ENCODE results near the gene NELFA. TPM values are rescaled to one million over a fixed set of nuclear protein-coding genes. Genes with fewer than 3 reads are reported as not detected.

The NELFA gene
- total and polyA plus RNA-seq, 4 donors: 7.1 to 11.8 (median 9.3) TPM

DNA sequence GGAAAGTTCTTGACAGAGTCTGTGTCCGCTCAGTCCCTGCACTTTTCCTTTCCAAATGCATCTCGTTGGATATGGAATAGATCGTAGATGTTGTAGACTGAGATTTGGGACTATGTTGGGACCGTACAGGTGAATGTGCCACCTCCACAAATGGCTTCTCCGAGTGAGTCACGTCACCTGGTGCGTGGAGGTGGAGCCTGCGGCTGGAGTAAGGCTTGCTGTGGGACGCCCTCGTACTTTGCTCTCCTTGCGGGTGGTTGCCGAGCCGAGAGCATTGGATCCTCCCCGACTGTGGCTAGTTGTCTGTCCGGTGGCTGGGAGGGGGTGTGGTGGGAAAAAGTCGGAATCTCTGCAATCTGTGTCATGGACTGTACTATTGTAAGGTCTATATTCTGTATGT is 60.5 kb downstream of the NELFA start:
- Histone ChIP-seq H3K27me3 (ENCODE audit: control insufficient read depth in 4 of 4, insufficient read depth in 4 of 4, low read length in 3 of 4) (no peaks in the 10 kb centered on the region), H3K27ac (ENCODE audit: low read depth in 1 of 2, low read length in 2 of 2) (no peak overlapping the region), H3K4me1 (ENCODE audit: control insufficient read depth in 4 of 4, insufficient read depth in 4 of 4, low read length in 3 of 4) (no peaks in the 10 kb centered on the region), H3K9ac (ENCODE audit: low read depth in 1 of 2, low read length in 2 of 2) (no peak overlapping the region), H3K4me3 (ENCODE audit: low read depth in 1 of 3, low read length in 3 of 3) (no peak overlapping the region), H3K36me3 (ENCODE audit: control insufficient read depth in 4 of 4, insufficient read depth in 3 of 4, low read depth in 1 of 4, low read length in 3 of 4) (peaks cover 0 to 9% (median 3%) of the 10 kb centered on the region in 4 donors), H3K9me3 (ENCODE audit: control insufficient read depth in 4 of 4, low read length in 3 of 4) (no peaks in the 10 kb centered on the region)
- 98% methylated on average over 16 of the region's 16 CpGs for WGBS
- no peak for DNase-seq (ENCODE audit: low spot score)
- TF ChIP-seq GABPA (IDR thresholded peaks at IDR 0.05 in 1 of 2, conservative IDR thresholded peaks at IDR 0.05 in 1 of 2) (no peak), RXRA (IDR thresholded peaks at IDR 0.05) (no peak), JUND (IDR thresholded peaks at IDR 0.05) (no peak), HNF4G (IDR thresholded peaks at IDR 0.05) (no peak), HNF4A (conservative IDR thresholded peaks at IDR 0.05) (no peak), NR2F2 (IDR thresholded peaks at IDR 0.05) (no peak), RAD21 (IDR thresholded peaks at IDR 0.05) (no peak), SP1 (IDR thresholded peaks at IDR 0.05) (no peak), FOXA1 (IDR thresholded peaks at IDR 0.05) (no peak), EGR1 (IDR thresholded peaks at IDR 0.05; ENCODE audit: low read depth in 2 of 2) (no peak)
- TF ChIP-seq, protein P1, sequence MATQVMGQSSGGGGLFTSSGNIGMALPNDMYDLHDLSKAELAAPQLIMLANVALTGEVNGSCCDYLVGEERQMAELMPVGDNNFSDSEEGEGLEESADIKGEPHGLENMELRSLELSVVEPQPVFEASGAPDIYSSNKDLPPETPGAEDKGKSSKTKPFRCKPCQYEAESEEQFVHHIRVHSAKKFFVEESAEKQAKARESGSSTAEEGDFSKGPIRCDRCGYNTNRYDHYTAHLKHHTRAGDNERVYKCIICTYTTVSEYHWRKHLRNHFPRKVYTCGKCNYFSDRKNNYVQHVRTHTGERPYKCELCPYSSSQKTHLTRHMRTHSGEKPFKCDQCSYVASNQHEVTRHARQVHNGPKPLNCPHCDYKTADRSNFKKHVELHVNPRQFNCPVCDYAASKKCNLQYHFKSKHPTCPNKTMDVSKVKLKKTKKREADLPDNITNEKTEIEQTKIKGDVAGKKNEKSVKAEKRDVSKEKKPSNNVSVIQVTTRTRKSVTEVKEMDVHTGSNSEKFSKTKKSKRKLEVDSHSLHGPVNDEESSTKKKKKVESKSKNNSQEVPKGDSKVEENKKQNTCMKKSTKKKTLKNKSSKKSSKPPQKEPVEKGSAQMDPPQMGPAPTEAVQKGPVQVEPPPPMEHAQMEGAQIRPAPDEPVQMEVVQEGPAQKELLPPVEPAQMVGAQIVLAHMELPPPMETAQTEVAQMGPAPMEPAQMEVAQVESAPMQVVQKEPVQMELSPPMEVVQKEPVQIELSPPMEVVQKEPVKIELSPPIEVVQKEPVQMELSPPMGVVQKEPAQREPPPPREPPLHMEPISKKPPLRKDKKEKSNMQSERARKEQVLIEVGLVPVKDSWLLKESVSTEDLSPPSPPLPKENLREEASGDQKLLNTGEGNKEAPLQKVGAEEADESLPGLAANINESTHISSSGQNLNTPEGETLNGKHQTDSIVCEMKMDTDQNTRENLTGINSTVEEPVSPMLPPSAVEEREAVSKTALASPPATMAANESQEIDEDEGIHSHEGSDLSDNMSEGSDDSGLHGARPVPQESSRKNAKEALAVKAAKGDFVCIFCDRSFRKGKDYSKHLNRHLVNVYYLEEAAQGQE (IDR thresholded peaks at IDR 0.05): no peak
- TF ChIP-seq, protein P2, sequence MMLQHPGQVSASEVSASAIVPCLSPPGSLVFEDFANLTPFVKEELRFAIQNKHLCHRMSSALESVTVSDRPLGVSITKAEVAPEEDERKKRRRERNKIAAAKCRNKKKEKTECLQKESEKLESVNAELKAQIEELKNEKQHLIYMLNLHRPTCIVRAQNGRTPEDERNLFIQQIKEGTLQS (IDR thresholded peaks at IDR 0.05): no peak
- TF ChIP-seq, protein P3, sequence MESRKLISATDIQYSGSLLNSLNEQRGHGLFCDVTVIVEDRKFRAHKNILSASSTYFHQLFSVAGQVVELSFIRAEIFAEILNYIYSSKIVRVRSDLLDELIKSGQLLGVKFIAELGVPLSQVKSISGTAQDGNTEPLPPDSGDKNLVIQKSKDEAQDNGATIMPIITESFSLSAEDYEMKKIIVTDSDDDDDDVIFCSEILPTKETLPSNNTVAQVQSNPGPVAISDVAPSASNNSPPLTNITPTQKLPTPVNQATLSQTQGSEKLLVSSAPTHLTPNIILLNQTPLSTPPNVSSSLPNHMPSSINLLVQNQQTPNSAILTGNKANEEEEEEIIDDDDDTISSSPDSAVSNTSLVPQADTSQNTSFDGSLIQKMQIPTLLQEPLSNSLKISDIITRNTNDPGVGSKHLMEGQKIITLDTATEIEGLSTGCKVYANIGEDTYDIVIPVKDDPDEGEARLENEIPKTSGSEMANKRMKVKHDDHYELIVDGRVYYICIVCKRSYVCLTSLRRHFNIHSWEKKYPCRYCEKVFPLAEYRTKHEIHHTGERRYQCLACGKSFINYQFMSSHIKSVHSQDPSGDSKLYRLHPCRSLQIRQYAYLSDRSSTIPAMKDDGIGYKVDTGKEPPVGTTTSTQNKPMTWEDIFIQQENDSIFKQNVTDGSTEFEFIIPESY (IDR thresholded peaks at IDR 0.05): no peak
- TF ChIP-seq, protein P4, sequence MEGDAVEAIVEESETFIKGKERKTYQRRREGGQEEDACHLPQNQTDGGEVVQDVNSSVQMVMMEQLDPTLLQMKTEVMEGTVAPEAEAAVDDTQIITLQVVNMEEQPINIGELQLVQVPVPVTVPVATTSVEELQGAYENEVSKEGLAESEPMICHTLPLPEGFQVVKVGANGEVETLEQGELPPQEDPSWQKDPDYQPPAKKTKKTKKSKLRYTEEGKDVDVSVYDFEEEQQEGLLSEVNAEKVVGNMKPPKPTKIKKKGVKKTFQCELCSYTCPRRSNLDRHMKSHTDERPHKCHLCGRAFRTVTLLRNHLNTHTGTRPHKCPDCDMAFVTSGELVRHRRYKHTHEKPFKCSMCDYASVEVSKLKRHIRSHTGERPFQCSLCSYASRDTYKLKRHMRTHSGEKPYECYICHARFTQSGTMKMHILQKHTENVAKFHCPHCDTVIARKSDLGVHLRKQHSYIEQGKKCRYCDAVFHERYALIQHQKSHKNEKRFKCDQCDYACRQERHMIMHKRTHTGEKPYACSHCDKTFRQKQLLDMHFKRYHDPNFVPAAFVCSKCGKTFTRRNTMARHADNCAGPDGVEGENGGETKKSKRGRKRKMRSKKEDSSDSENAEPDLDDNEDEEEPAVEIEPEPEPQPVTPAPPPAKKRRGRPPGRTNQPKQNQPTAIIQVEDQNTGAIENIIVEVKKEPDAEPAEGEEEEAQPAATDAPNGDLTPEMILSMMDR (IDR thresholded peaks at IDR 0.05; ENCODE audit: low read depth, low read length, missing input control): no peak

DNA sequence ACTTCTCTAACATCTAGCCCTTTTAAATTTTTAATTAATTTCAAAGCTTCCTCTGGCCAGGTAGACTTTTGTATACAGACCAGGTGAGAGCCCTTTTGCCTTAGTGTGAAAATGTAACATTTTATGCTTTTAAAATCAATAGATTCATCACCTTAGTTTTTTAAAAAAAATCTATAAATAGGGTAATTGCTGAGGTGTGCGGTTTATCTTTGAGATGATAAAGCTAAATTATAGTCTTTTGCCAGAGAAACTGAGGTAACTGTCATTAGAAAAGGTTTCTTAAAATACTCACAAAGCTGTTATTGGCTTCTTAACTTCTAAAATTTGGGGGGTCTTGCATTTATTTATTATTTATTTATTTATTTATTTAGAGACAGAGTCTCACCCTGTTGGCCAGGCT is 62.9 kb downstream of the NELFA start:
- WGBS: 99% methylated on average over 1 of the region's 1 CpG
- no peaks in the 10 kb centered on the region for H3K9me3 ChIP-seq (ENCODE audit: control insufficient read depth in 4 of 4, low read length in 3 of 4)
- H3K27me3 ChIP-seq (ENCODE audit: control insufficient read depth in 4 of 4, insufficient read depth in 4 of 4, low read length in 3 of 4): no peaks in the 10 kb centered on the region
- no peak overlapping the region for H3K27ac ChIP-seq (ENCODE audit: low read depth in 1 of 2, low read length in 2 of 2)
- H3K4me3 ChIP-seq (ENCODE audit: low read depth in 1 of 3, low read length in 3 of 3): no peak overlapping the region
- H3K4me1 ChIP-seq (ENCODE audit: control insufficient read depth in 4 of 4, insufficient read depth in 4 of 4, low read length in 3 of 4): no peaks in the 10 kb centered on the region
- no peak for DNase-seq (ENCODE audit: low spot score)
- no peak overlapping the region for H3K9ac ChIP-seq (ENCODE audit: low read depth in 1 of 2, low read length in 2 of 2)
- peaks cover 0 to 5% (median 3%) of the 10 kb centered on the region in 4 donors for H3K36me3 ChIP-seq (ENCODE audit: control insufficient read depth in 4 of 4, insufficient read depth in 3 of 4, low read depth in 1 of 4, low read length in 3 of 4)
- TF ChIP-seq, protein P3 (IDR thresholded peaks at IDR 0.05): no peak
- TF ChIP-seq GABPA (IDR thresholded peaks at IDR 0.05 in 1 of 2, conservative IDR thresholded peaks at IDR 0.05 in 1 of 2) (no peak), RAD21 (IDR thresholded peaks at IDR 0.05) (no peak), SP1 (IDR thresholded peaks at IDR 0.05) (no peak)
